GM23338 (cell line): ENCODE measurements around the gene MYMX. TPM values are rescaled to one million over a fixed set of nuclear protein-coding genes. Genes with fewer than 3 reads are reported as not detected.

Source experiments
- ATAC-seq: fragments of 200-7000 bp; cut with Tn5 transposase; 3 replicates; pipeline ENCODE4 v1.9.1; 2020
- DNase-seq: peaks from one replicate; pipeline ENCODE4 v3.0.0-alpha.2; 2015; ENCODE audit warnings: low spot score
- H2AFZ ChIP-seq: fragments of 200-600 bp; sonication (generic); 2 replicates; pipeline ENCODE4 v1.8.0; 2016; ENCODE audit warnings: antibody characterized with exemption, mild to moderate bottlenecking, moderate library complexity
- H3F3A ChIP-seq: fragments of 200-600 bp; sonication (generic); replicated peaks from 2 replicates; pipeline ENCODE4 v1.8.0; 2017; ENCODE audit warnings: antibody characterized with exemption, mixed run types, low read depth
- H3K27ac ChIP-seq: fragments of 200-600 bp; sonication (generic); 2 replicates; pipeline ENCODE4 v1.6.1; 2016; ENCODE audit warnings: low read depth
- H3K27me3 ChIP-seq: fragments of 200-600 bp; sonication (generic); 2 replicates; pipeline ENCODE4 v1.8.0; 2016; ENCODE audit warnings: mild to moderate bottlenecking, mixed run types, moderate library complexity; ENCODE audit not compliant: insufficient read depth
- H3K36me3 ChIP-seq: fragments of 200-600 bp; sonication (generic); 2 replicates; pipeline ENCODE4 v1.8.0; 2016; ENCODE audit warnings: mild to moderate bottlenecking; ENCODE audit not compliant: insufficient read depth
- H3K4me1 ChIP-seq: fragments of 200-600 bp; sonication (generic); 2 replicates; pipeline ENCODE4 v1.8.0; 2016; ENCODE audit warnings: mild to moderate bottlenecking, moderate library complexity; ENCODE audit not compliant: insufficient read depth
- H3K4me2 ChIP-seq: fragments of 200-600 bp; sonication (generic); 2 replicates; pipeline ENCODE4 v1.7.1; 2017; ENCODE audit warnings: mixed run types
- H3K4me3 ChIP-seq: fragments of 200-600 bp; sonication (generic); 2 replicates; pipeline ENCODE4 v1.6.1; 2016; ENCODE audit warnings: mixed run types
- H3K79me2 ChIP-seq: fragments of 200-600 bp; sonication (generic); replicated peaks from 2 replicates; pipeline ENCODE4 v1.8.0; 2017; ENCODE audit warnings: mild to moderate bottlenecking; ENCODE audit not compliant: insufficient read depth
- H3K9me2 ChIP-seq: fragments of 200-600 bp; sonication (generic); 2 replicates; pipeline ENCODE4 v1.8.0; 2017; ENCODE audit not compliant: insufficient read depth
- H4K20me1 ChIP-seq: fragments of 200-600 bp; sonication (generic); replicated peaks from 2 replicates; pipeline ENCODE4 v1.8.0; 2017; ENCODE audit warnings: mild to moderate bottlenecking; ENCODE audit not compliant: insufficient read depth
- H3K27ac Mint-ChIP-seq: 2 replicates; pipeline ENCODE4 v1.8.0; 2020; ENCODE audit warnings: inconsistent platforms, mild to moderate bottlenecking, moderate library complexity, mixed read lengths
- H3K27me3 Mint-ChIP-seq: 3 replicates; pipeline ENCODE4 v1.8.0; 2022; ENCODE audit warnings: low read depth, mild to moderate bottlenecking, moderate library complexity, mixed read lengths, inconsistent platforms; ENCODE audit not compliant: insufficient read depth, poor library complexity
- H3K36me3 Mint-ChIP-seq: 3 replicates; pipeline ENCODE4 v1.8.0; 2021; ENCODE audit warnings: low read depth, mild to moderate bottlenecking, inconsistent platforms, moderate library complexity, mixed read lengths
- H3K4me1 Mint-ChIP-seq: 3 replicates; pipeline ENCODE4 v1.8.0; 2020; ENCODE audit warnings: mild to moderate bottlenecking, inconsistent platforms, mixed read lengths
- H3K4me3 Mint-ChIP-seq: 3 replicates; pipeline ENCODE4 v1.8.0; 2021; ENCODE audit warnings: moderate library complexity, mild to moderate bottlenecking, inconsistent platforms, mixed read lengths
- H3K9me3 Mint-ChIP-seq: 3 replicates; pipeline ENCODE4 v1.8.0; 2020; ENCODE audit warnings: moderate library complexity, mild to moderate bottlenecking, inconsistent platforms, mixed read lengths
- CREB1 ChIP-seq: fragments of 250-450 bp; sonication (Bioruptor Pico); IDR thresholded peaks from 2 replicates; pipeline ENCODE4 v1.5.0; 2020; ENCODE audit warnings: low read depth, mild to moderate bottlenecking, moderate library complexity
- EZH2 ChIP-seq: fragments of 200-600 bp; sonication (generic); IDR thresholded peaks from one replicate; pipeline ENCODE4 v1.8.0; 2017; ENCODE audit warnings: antibody characterized with exemption, mild to moderate bottlenecking, low read depth; ENCODE audit not compliant: unreplicated experiment
- EZH2phosphoT487 ChIP-seq: fragments of 200-600 bp; sonication (generic); IDR thresholded peaks from one replicate; pipeline ENCODE4 v1.8.1; 2018; ENCODE audit warnings: antibody characterized with exemption; ENCODE audit not compliant: unreplicated experiment
- JUNB ChIP-seq: IDR thresholded peaks from one replicate; pipeline ENCODE4 v1.6.1; 2016; ENCODE audit warnings: antibody characterized with exemption; ENCODE audit not compliant: unreplicated experiment
- NANOG ChIP-seq: IDR thresholded peaks from 2 replicates; pipeline ENCODE4 v1.6.1; 2016; ENCODE audit warnings: antibody characterized with exemption, borderline replicate concordance
- POLR2AphosphoS5 ChIP-seq: IDR thresholded peaks from 2 replicates; pipeline ENCODE4 v1.6.1; 2016; ENCODE audit warnings: antibody characterized with exemption, low read depth
- STAT1 ChIP-seq: IDR thresholded peaks from one replicate; pipeline ENCODE4 v1.6.1; 2016; ENCODE audit warnings: antibody characterized with exemption; ENCODE audit not compliant: unreplicated experiment
- ZNF114 ChIP-seq: fragments of 250-450 bp; sonication (Bioruptor Pico); IDR thresholded peaks from 2 replicates; pipeline ENCODE4 v1.5.0; 2020; ENCODE audit warnings: mild to moderate bottlenecking, moderate library complexity
- ZNF331 ChIP-seq: fragments of 250-450 bp; sonication (Bioruptor Pico); IDR thresholded peaks from 2 replicates; pipeline ENCODE4 v1.5.0; 2020; ENCODE audit warnings: low read depth, mild to moderate bottlenecking, moderate library complexity
- polyA plus RNA-seq: library from polyadenylated mRNA; unstranded; fragments of >200 nt; fragmentation: Nextera tagmentation; extraction: Ambion mirVana; gene quantifications from 2 replicates; pipeline ENCODE4 v1.2.1, GENCODE V29; 2016
- total RNA-seq: library from RNA; depleted of rRNA; stranded (reverse); fragments of >200 nt; shearing (Covaris generic); gene quantifications from 2 replicates; pipeline ENCODE4 v1.2.3, GENCODE V29; 2014
- TF ChIP-seq, protein P1 (sequence below): fragments of 250-450 bp; sonication (Bioruptor Pico); IDR thresholded peaks from 2 replicates; pipeline ENCODE4 v1.5.0; 2020; ENCODE audit warnings: mild to moderate bottlenecking, moderate library complexity
- TF ChIP-seq, protein P2 (sequence below), 2 experiments: fragments of 200-600 bp in 1 of 2; sonication (generic) in 1 of 2; conservative IDR thresholded peaks; 2 replicates each; pipeline versions ENCODE4 v1.5.1 to v1.6.1; 2016 to 2017; ENCODE audit warnings: antibody characterized with exemption in 2 of 2, low read depth in 2 of 2, mild to moderate bottlenecking in 2 of 2, moderate library complexity in 1 of 2
- TF ChIP-seq, protein P3 (sequence below): IDR thresholded peaks from 2 replicates; pipeline ENCODE4 v1.6.1; 2016; ENCODE audit warnings: antibody characterized with exemption
- TF ChIP-seq, protein P4 (sequence below): IDR thresholded peaks from one replicate; pipeline ENCODE4 v1.6.1; 2018; ENCODE audit warnings: antibody characterized with exemption; ENCODE audit not compliant: unreplicated experiment

Gene MYMX
- total and polyA plus RNA-seq, 2 experiments from 2014 or later = 2.8 to 7.1 TPM

DNA sequence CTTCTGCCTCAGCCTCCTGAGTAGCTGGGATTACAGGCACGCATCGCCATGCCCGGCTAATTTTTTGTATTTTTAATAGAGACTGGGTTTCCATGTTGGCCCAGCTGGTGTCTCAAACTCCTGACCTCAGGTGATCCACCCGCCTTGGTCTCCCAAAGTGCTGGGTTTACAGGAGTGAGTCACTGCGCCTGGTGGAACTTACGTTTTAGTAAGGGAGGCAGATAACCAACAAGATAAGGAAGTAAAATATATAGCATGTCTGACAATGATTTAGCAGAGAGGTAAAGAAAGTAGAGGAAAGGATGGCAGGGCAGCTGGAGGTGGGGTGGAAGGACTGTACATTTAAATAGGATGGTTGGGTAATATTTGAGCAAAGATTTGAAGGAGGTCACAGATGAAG lies 12.8 kb upstream of the MYMX start (continued):
- no peak for TF ChIP-seq EZH2phosphoT487
- TF ChIP-seq EZH2 = no peak

DNA sequence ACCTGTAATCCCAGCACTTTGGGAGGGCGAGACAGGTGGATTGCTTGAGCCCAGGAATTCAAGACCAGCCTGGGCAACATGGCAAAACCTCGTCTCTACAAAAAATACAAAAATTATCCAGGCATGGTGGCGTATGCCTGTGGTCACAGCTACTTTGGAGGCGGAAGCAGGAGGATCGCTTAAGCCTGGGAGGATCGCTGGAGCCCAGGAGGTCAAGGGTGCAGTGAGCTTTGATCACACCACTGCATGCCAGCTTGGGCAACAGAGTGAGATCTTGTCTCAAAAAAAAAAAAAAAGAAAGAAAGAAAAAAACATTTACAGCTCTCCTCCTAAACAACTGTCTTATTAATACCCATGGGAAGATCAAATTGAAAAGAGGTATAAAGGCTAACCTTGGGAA lies 8.8 kb upstream of the MYMX start:
- Histone ChIP-seq H3K27ac (no peak overlapping the region), H3K36me3 (no peaks in the 10 kb centered on the region), H4K20me1 (no peaks in the 10 kb centered on the region), H3K4me1 (peaks cover 30% of the 10 kb centered on the region), H2AFZ (no peak overlapping the region), H3K4me3 (no peak overlapping the region), H3K79me2 (no peaks in the 10 kb centered on the region), H3K9me2 (no peaks in the 10 kb centered on the region), H3K4me2 (no peak overlapping the region), H3K27me3 (no peaks in the 10 kb centered on the region), H3F3A (peaks cover 4% of the 10 kb centered on the region; the same call in 1 of the 2 replicates)
- no peaks in the 10 kb centered on the region for H3K36me3 Mint-ChIP-seq
- H3K9me3 Mint-ChIP-seq = no peaks in the 10 kb centered on the region
- peaks cover 12% of the 10 kb centered on the region for H3K27me3 Mint-ChIP-seq
- peaks cover 37% of the 10 kb centered on the region for H3K4me1 Mint-ChIP-seq
- H3K27ac Mint-ChIP-seq = no peak overlapping the region
- TF ChIP-seq, protein P1, sequence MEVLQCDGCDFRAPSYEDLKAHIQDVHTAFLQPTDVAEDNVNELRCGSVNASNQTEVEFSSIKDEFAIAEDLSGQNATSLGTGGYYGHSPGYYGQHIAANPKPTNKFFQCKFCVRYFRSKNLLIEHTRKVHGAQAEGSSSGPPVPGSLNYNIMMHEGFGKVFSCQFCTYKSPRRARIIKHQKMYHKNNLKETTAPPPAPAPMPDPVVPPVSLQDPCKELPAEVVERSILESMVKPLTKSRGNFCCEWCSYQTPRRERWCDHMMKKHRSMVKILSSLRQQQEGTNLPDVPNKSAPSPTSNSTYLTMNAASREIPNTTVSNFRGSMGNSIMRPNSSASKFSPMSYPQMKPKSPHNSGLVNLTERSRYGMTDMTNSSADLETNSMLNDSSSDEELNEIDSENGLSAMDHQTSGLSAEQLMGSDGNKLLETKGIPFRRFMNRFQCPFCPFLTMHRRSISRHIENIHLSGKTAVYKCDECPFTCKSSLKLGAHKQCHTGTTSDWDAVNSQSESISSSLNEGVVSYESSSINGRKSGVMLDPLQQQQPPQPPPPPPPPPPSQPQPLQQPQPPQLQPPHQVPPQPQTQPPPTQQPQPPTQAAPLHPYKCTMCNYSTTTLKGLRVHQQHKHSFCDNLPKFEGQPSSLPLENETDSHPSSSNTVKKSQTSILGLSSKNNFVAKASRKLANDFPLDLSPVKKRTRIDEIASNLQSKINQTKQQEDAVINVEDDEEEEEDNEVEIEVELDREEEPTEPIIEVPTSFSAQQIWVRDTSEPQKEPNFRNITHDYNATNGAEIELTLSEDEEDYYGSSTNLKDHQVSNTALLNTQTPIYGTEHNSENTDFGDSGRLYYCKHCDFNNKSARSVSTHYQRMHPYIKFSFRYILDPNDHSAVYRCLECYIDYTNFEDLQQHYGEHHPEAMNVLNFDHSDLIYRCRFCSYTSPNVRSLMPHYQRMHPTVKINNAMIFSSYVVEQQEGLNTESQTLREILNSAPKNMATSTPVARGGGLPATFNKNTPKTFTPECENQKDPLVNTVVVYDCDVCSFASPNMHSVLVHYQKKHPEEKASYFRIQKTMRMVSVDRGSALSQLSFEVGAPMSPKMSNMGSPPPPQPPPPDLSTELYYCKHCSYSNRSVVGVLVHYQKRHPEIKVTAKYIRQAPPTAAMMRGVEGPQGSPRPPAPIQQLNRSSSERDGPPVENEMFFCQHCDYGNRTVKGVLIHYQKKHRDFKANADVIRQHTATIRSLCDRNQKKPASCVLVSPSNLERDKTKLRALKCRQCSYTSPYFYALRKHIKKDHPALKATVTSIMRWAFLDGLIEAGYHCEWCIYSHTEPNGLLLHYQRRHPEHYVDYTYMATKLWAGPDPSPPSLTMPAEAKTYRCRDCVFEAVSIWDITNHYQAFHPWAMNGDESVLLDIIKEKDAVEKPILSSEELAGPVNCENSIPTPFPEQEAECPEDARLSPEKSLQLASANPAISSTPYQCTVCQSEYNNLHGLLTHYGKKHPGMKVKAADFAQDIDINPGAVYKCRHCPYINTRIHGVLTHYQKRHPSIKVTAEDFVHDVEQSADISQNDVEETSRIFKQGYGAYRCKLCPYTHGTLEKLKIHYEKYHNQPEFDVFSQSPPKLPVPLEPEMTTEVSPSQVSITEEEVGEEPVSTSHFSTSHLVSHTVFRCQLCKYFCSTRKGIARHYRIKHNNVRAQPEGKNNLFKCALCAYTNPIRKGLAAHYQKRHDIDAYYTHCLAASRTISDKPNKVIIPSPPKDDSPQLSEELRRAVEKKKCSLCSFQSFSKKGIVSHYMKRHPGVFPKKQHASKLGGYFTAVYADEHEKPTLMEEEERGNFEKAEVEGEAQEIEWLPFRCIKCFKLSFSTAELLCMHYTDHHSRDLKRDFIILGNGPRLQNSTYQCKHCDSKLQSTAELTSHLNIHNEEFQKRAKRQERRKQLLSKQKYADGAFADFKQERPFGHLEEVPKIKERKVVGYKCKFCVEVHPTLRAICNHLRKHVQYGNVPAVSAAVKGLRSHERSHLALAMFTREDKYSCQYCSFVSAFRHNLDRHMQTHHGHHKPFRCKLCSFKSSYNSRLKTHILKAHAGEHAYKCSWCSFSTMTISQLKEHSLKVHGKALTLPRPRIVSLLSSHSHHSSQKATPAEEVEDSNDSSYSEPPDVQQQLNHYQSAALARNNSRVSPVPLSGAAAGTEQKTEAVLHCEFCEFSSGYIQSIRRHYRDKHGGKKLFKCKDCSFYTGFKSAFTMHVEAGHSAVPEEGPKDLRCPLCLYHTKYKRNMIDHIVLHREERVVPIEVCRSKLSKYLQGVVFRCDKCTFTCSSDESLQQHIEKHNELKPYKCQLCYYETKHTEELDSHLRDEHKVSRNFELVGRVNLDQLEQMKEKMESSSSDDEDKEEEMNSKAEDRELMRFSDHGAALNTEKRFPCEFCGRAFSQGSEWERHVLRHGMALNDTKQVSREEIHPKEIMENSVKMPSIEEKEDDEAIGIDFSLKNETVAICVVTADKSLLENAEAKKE (CRISPR knock-in tag) = no peak
- TF ChIP-seq EZH2 (no peak), STAT1 (no peak), POLR2AphosphoS5 (no peak), ZNF114 (CRISPR knock-in tag) (no peak), NANOG (no peak), JUNB (no peak), CREB1 (CRISPR knock-in tag) (no peak), EZH2phosphoT487 (no peak), ZNF331 (CRISPR knock-in tag) (no peak)
- TF ChIP-seq, protein P2, sequence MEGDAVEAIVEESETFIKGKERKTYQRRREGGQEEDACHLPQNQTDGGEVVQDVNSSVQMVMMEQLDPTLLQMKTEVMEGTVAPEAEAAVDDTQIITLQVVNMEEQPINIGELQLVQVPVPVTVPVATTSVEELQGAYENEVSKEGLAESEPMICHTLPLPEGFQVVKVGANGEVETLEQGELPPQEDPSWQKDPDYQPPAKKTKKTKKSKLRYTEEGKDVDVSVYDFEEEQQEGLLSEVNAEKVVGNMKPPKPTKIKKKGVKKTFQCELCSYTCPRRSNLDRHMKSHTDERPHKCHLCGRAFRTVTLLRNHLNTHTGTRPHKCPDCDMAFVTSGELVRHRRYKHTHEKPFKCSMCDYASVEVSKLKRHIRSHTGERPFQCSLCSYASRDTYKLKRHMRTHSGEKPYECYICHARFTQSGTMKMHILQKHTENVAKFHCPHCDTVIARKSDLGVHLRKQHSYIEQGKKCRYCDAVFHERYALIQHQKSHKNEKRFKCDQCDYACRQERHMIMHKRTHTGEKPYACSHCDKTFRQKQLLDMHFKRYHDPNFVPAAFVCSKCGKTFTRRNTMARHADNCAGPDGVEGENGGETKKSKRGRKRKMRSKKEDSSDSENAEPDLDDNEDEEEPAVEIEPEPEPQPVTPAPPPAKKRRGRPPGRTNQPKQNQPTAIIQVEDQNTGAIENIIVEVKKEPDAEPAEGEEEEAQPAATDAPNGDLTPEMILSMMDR (conservative IDR thresholded peaks at IDR 0.05; ENCODE audit: low read depth in 2 of 2) = no peak
- TF ChIP-seq, protein P3, sequence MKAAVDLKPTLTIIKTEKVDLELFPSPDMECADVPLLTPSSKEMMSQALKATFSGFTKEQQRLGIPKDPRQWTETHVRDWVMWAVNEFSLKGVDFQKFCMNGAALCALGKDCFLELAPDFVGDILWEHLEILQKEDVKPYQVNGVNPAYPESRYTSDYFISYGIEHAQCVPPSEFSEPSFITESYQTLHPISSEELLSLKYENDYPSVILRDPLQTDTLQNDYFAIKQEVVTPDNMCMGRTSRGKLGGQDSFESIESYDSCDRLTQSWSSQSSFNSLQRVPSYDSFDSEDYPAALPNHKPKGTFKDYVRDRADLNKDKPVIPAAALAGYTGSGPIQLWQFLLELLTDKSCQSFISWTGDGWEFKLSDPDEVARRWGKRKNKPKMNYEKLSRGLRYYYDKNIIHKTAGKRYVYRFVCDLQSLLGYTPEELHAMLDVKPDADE = no peak
- TF ChIP-seq, protein P4, sequence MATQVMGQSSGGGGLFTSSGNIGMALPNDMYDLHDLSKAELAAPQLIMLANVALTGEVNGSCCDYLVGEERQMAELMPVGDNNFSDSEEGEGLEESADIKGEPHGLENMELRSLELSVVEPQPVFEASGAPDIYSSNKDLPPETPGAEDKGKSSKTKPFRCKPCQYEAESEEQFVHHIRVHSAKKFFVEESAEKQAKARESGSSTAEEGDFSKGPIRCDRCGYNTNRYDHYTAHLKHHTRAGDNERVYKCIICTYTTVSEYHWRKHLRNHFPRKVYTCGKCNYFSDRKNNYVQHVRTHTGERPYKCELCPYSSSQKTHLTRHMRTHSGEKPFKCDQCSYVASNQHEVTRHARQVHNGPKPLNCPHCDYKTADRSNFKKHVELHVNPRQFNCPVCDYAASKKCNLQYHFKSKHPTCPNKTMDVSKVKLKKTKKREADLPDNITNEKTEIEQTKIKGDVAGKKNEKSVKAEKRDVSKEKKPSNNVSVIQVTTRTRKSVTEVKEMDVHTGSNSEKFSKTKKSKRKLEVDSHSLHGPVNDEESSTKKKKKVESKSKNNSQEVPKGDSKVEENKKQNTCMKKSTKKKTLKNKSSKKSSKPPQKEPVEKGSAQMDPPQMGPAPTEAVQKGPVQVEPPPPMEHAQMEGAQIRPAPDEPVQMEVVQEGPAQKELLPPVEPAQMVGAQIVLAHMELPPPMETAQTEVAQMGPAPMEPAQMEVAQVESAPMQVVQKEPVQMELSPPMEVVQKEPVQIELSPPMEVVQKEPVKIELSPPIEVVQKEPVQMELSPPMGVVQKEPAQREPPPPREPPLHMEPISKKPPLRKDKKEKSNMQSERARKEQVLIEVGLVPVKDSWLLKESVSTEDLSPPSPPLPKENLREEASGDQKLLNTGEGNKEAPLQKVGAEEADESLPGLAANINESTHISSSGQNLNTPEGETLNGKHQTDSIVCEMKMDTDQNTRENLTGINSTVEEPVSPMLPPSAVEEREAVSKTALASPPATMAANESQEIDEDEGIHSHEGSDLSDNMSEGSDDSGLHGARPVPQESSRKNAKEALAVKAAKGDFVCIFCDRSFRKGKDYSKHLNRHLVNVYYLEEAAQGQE = no peak
- H3K4me3 Mint-ChIP-seq = no peak overlapping the region
- DNase-seq = no peak
- no peak for ATAC-seq
